K562 (cell line): ENCODE measurements around the gene SPRED2. TPM values are rescaled to one million over a fixed set of nuclear protein-coding genes. Genes with fewer than 3 reads are reported as not detected.

Experiments used
- ATAC-seq: fragments of 200-7000 bp; cut with Tn5 transposase; 3 replicates; pipeline ENCODE4 v1.9.1; 2020; ENCODE audit warnings: moderate library complexity
- BruUV-seq: library from RNA; stranded (reverse); fragments of 400-500 nt; replicated peaks from 2 replicates; lab custom pipeline; 2021; lab: Mats Ljungman, UMichigan
- CTCF ChIA-PET: fragments of 300-600 bp; formaldehyde crosslinking; extraction: SDS; loops from one replicate; lab custom pipeline; 2021; ENCODE audit warnings: low intra/inter-chr PET ratio; lab: Yijun Ruan, JAX
- POLR2A ChIA-PET: fragments of 300-600, 350-650 bp; sonication (Branson Sonifier 250); formaldehyde crosslinking; extraction: SDS; loops from one replicate; lab custom pipeline; 2021; ENCODE audit warnings: antibody characterized with exemption, inconsistent platforms; lab: Yijun Ruan, JAX
- DNase-seq, 4 experiments: peaks; one replicate each; pipeline versions ENCODE4 v3.0.0 to v3.0.0-alpha.2; 2011 to 2018; ENCODE audit warnings: low spot score in 3 of 4, mixed read lengths in 3 of 4; ENCODE audit errors: extremely low read depth in 1 of 4
- FAIRE-seq: peaks from 2 replicates; lab custom pipeline; 2011; peaks lifted over from hg19 to GRCh38; lab: Jason Lieb, UNC
- H2AFZ ChIP-seq: 2 replicates; pipeline ENCODE4 v1.6.0; 2011; ENCODE audit warnings: low read depth, low read length, control low read depth, inconsistent platforms
- H3K27ac ChIP-seq: fragments of 200-600 bp; 3 replicates; pipeline ENCODE4 v1.8.0; 2011; ENCODE audit warnings: low read depth, mild to moderate bottlenecking, control low read depth, inconsistent platforms, low read length, moderate library complexity, mixed read lengths; ENCODE audit errors: extremely low read depth
- H3K27me3 ChIP-seq, 2 experiments: fragments of 300-600 bp in 1 of 2; 2 replicates in 1 of 2; 3 replicates in 1 of 2; pipeline versions ENCODE4 v1.6.0 to v1.8.0; 2011; ENCODE audit warnings: inconsistent platforms in 2 of 2, low read length in 2 of 2, mild to moderate bottlenecking in 1 of 2, mixed read lengths in 1 of 2, moderate library complexity in 1 of 2; ENCODE audit not compliant: control insufficient read depth in 2 of 2, insufficient read depth in 2 of 2
- H3K36me3 ChIP-seq: fragments of 300-600 bp; 3 replicates; pipeline ENCODE4 v1.8.0; 2011; ENCODE audit warnings: mild to moderate bottlenecking, low read length, inconsistent platforms; ENCODE audit not compliant: control insufficient read depth, insufficient read depth
- H3K4me1 ChIP-seq, 2 experiments: fragments of 200-600 bp in 1 of 2; replicated peaks in 1 of 2; 2 replicates in 1 of 2; 3 replicates in 1 of 2; pipeline versions ENCODE4 v1.5.1 to v1.8.0; 2011; ENCODE audit warnings: inconsistent platforms in 2 of 2, low read length in 2 of 2, mild to moderate bottlenecking in 1 of 2, mixed read lengths in 1 of 2, moderate library complexity in 1 of 2; ENCODE audit not compliant: control insufficient read depth in 2 of 2, insufficient read depth in 2 of 2
- H3K4me2 ChIP-seq: 2 replicates; pipeline ENCODE4 v1.6.1; 2011; ENCODE audit warnings: low read length, control low read depth, inconsistent platforms, mixed read lengths; ENCODE audit not compliant: insufficient read depth
- H3K4me3 ChIP-seq: fragments of 200-600 bp; sonication (generic), shearing (Covaris generic); 2 replicates; pipeline ENCODE4 v1.5.1; 2016; ENCODE audit warnings: control low read depth, inconsistent platforms
- H3K79me2 ChIP-seq: fragments of 200-600 bp; 3 replicates; pipeline ENCODE4 v1.8.0; 2011; ENCODE audit warnings: low read length, inconsistent platforms; ENCODE audit not compliant: control insufficient read depth, insufficient read depth
- H3K9ac ChIP-seq, 2 experiments: 2 replicates each; pipeline versions ENCODE4 v1.6.0 to v1.6.1; 2011; ENCODE audit warnings: low read depth in 2 of 2, low read length in 2 of 2, control low read depth in 1 of 2, inconsistent platforms in 1 of 2, mild to moderate bottlenecking in 1 of 2, mixed read lengths in 1 of 2; ENCODE audit not compliant: insufficient read depth in 1 of 2
- H3K9me1 ChIP-seq: one replicate; pipeline ENCODE4 v1.6.0; 2011; ENCODE audit warnings: inconsistent platforms, mild to moderate bottlenecking, low read length, moderate library complexity; ENCODE audit not compliant: control insufficient read depth, insufficient read depth
- H3K9me3 ChIP-seq: replicated peaks from 2 replicates; pipeline ENCODE4 v1.5.1; 2011; ENCODE audit warnings: low read depth, low read length, inconsistent platforms; ENCODE audit not compliant: control insufficient read depth, insufficient read depth
- H4K20me1 ChIP-seq: replicated peaks from 2 replicates; pipeline ENCODE4 v1.6.1; 2011; ENCODE audit warnings: low read length, inconsistent platforms, mixed read lengths; ENCODE audit not compliant: control insufficient read depth, insufficient read depth
- CHD1 ChIP-seq: fragments of 200-600 bp; sonication (generic); IDR thresholded peaks from one replicate; pipeline ENCODE4 v1.6.1; 2012; ENCODE audit warnings: mild to moderate bottlenecking, moderate library complexity, low read length, inconsistent platforms
- DNMT1 ChIP-seq: fragments of 450-650 bp; IDR thresholded peaks from 2 replicates; pipeline ENCODE4 v1.6.1; 2016; ENCODE audit warnings: antibody characterized with exemption, mild to moderate bottlenecking
- DPF2 ChIP-seq: fragments of 450-650 bp; IDR thresholded peaks from 2 replicates; pipeline ENCODE4 v1.6.1; 2016
- MYC ChIP-seq, 2 experiments: fragments of 250-450 bp in 1 of 2; sonication (Bioruptor Pico) in 1 of 2; IDR thresholded peaks; 2 replicates each; pipeline versions ENCODE4 v1.5.1 to v1.6.1; 2012 to 2021; ENCODE audit warnings: low read depth in 2 of 2, borderline replicate concordance in 1 of 2, improper control_type of control experiment in 1 of 2, low read length in 1 of 2, mild to moderate bottlenecking in 1 of 2, moderate library complexity in 1 of 2
- NR2C1 ChIP-seq, 2 experiments: fragments of 450-650 bp; IDR thresholded peaks; 2 replicates each; pipeline ENCODE4 v1.6.1; 2017; ENCODE audit warnings: mild to moderate bottlenecking in 2 of 2, antibody characterized with exemption in 1 of 2, inconsistent platforms in 1 of 2, missing compliant biosample characterization in 1 of 2, missing genetic modification characterization in 1 of 2
- PTRF ChIP-seq: fragments of 450-650 bp; IDR thresholded peaks from 2 replicates; pipeline ENCODE4 v1.6.1; 2016; ENCODE audit warnings: mild to moderate bottlenecking, missing genetic modification characterization, missing compliant biosample characterization
- SIX5 ChIP-seq, 2 experiments: IDR thresholded peaks; 2 replicates each; pipeline ENCODE4 v1.6.1; 2011; ENCODE audit warnings: low read length in 2 of 2, borderline replicate concordance in 1 of 2, low read depth in 1 of 2, mild to moderate bottlenecking in 1 of 2, moderate library complexity in 1 of 2; ENCODE audit not compliant: insufficient read depth in 1 of 2
- SRF ChIP-seq, 2 experiments: fragments of 250-450, 450-650 bp in 1 of 2; sonication (Bioruptor Pico) in 1 of 2; sonication (generic) in 1 of 2; formaldehyde crosslinking; IDR thresholded peaks; 2 replicates each; pipeline versions ENCODE4 v1.5.0 to v1.5.1; 2020 to 2022; ENCODE audit warnings: mild to moderate bottlenecking in 1 of 2, missing genetic modification reagents in 1 of 2
- TCF15 ChIP-seq: fragments of 250-450 bp; sonication (Bioruptor Pico); IDR thresholded peaks from 2 replicates; pipeline ENCODE4 v1.8.0; 2022; ENCODE audit warnings: moderate library complexity, mild to moderate bottlenecking, inconsistent platforms
- TFAM ChIP-seq: fragments of 250-450 bp; sonication (Bioruptor Pico); conservative IDR thresholded peaks from 2 replicates; pipeline ENCODE4 v1.5.0; 2021; ENCODE audit warnings: mild to moderate bottlenecking, moderate library complexity
- YBX1 ChIP-seq: fragments of 450-650 bp; IDR thresholded peaks from 2 replicates; pipeline ENCODE4 v1.7.1; 2016; ENCODE audit warnings: mild to moderate bottlenecking
- ZBTB34 ChIP-seq: fragments of 250-450 bp; sonication (Bioruptor Pico); IDR thresholded peaks from 2 replicates; pipeline ENCODE4 v1.8.0; 2021; ENCODE audit warnings: mild to moderate bottlenecking, moderate library complexity
- ZC3H8 ChIP-seq: fragments of 450-650 bp; IDR thresholded peaks from 2 replicates; pipeline ENCODE4 v1.6.1; 2017
- ZNF24 ChIP-seq: fragments of 450-650 bp; IDR thresholded peaks from 2 replicates; pipeline ENCODE4 v1.6.1; 2016
- ZNF253 ChIP-seq: fragments of 250-450 bp; sonication (Bioruptor Pico); conservative IDR thresholded peaks from 2 replicates; pipeline ENCODE4 v1.6.1; 2021; ENCODE audit warnings: mild to moderate bottlenecking
- ZNF384 ChIP-seq: IDR thresholded peaks from 2 replicates; pipeline ENCODE4 v1.6.1; 2012; ENCODE audit warnings: low read depth, low read length, improper control_type of control experiment
- ZNF395 ChIP-seq: fragments of 200-800 bp; sonication (Bioruptor generic); IDR thresholded peaks from 2 replicates; pipeline ENCODE4 v1.6.1; 2017; ENCODE audit warnings: missing genetic modification characterization, missing compliant biosample characterization
- ZNF408 ChIP-seq: fragments of 250-450 bp; sonication (Bioruptor Pico); IDR thresholded peaks from 2 replicates; pipeline ENCODE4 v1.4.0; 2020; ENCODE audit warnings: low read depth, mild to moderate bottlenecking, moderate library complexity
- ZNF75A ChIP-seq: fragments of 450-650 bp; formaldehyde crosslinking; IDR thresholded peaks from 2 replicates; pipeline ENCODE4 v1.4.0; 2020; ENCODE audit warnings: mild to moderate bottlenecking
- ZNF764 ChIP-seq: fragments of 250-450 bp; sonication (Bioruptor Pico); IDR thresholded peaks from 2 replicates; pipeline ENCODE4 v1.4.0; 2020; ENCODE audit warnings: low read depth, mild to moderate bottlenecking, moderate library complexity
- WGBS: fragments of 100-300 bp; shearing (Covaris generic); methylation state at CpG from one replicate; pipeline ENCODE4 v1.1.6; 2016; ENCODE audit warnings: low coverage, mixed read lengths; ENCODE audit not compliant: insufficient coverage; ENCODE audit errors: missing lambda C conversion rate; 5-methylcytosine and 5-hydroxymethylcytosine counted together
- in situ Hi-C: fragments of 300-500 bp; cut with MboI; formaldehyde crosslinking; loops from 4 replicates; pipeline ENCODE4 v1.15.0; 2018; ENCODE audit warnings: inconsistent platforms, mixed read lengths
- intact Hi-C: fragments of 100-400 bp; cut with micrococcal nuclease; formaldehyde crosslinking; loops from 2 replicates; pipeline ENCODE4 v1.14.2; 2022
- polyA plus RNA-seq, 8 experiments: library from polyadenylated mRNA; depleted of rRNA in 4 of 8; stranded (reverse) in 5 of 8; unstranded in 3 of 8; fragments of >200 nt; fragmentation: Nextera tagmentation in 2 of 8; fragmentation: Illumina TruSeq in 1 of 8; extraction: Ambion mirVana in 2 of 8; extraction: Trizol in 1 of 8; gene quantifications; 2 replicates each; pipeline versions ENCODE4 v1.2.1 to v1.2.3, GENCODE V29; 2011 to 2014; ENCODE audit warnings: inconsistent platforms in 1 of 8, missing spikeins in 1 of 8
- total RNA-seq, 7 experiments: library from RNA; depleted of rRNA in 6 of 7; stranded (reverse); fragments of >200 nt in 6 of 7; fragmentation: Illumina TruSeq in 2 of 7; extraction: Trizol in 2 of 7; gene quantifications; 2 replicates each; pipeline versions ENCODE4 v1.2.1 to v1.2.3, GENCODE V29; 2011 to 2021; ENCODE audit warnings: low replicate concordance in 1 of 7

SPRED2 gene
- total and polyA plus RNA-seq, 9 of the 15 experiments (the other 6 are each of a cell fraction or from before 2014, with no cell fraction given): 4.6 to 50.8 (median 14.1) TPM

- Histone ChIP-seq H3K9me3 (no peaks in the 10 kb centered on the region), H3K4me1 (peaks cover 0 to 3% of the 10 kb centered on the region in 2 experiments; a peak in 1 of 5 replicates), H3K9ac (no peak overlapping the region), H3K9me1 (no peaks in the 10 kb centered on the region), H3K27me3 (no peaks in the 10 kb centered on the region), H3K27ac (no peak overlapping the region), H3K79me2 (no peaks in the 10 kb centered on the region), H3K4me3 (no peak overlapping the region), H2AFZ (no peak overlapping the region), H3K4me2 (no peak overlapping the region), H4K20me1 (no peaks in the 10 kb centered on the region), H3K36me3 (peaks cover 82% of the 10 kb centered on the region)
- DNase-seq (no peak), ATAC-seq (no peak), FAIRE-seq (no peak)
- WGBS: 97% methylated on average over 7 of the region's 24 CpGs
- ChIA-PET CTCF (no interaction called here), POLR2A (no interaction called here)
- intact Hi-C loops: no loop called here
- TF ChIP-seq ZNF764 (CRISPR knock-in tag) (no peak), ZNF75A (CRISPR knock-in tag) (no peak), TCF15 (no peak), ZC3H8 (no peak), PTRF (tag) (no peak), NR2C1 (IDR thresholded peaks at IDR 0.05) (no peak), NR2C1 (tag; IDR thresholded peaks at IDR 0.05) (no peak), DNMT1 (no peak), TFAM (CRISPR knock-in tag) (no peak), SRF (CRISPR knock-in tag; IDR thresholded peaks at IDR 0.05) (no peak), ZNF408 (CRISPR knock-in tag) (no peak), ZNF384 (no peak), ZNF24 (no peak), MYC (IDR thresholded peaks at IDR 0.05; ENCODE audit: low read depth, low read length) (no peak), MYC (CRISPR knock-in tag; IDR thresholded peaks at IDR 0.05; ENCODE audit: borderline replicate concordance, low read depth) (no peak), ZNF395 (CRISPR knock-in tag) (no peak), ZNF253 (no peak), SIX5 (IDR thresholded peaks at IDR 0.05; ENCODE audit: borderline replicate concordance in 1 of 2, insufficient read depth in 1 of 2, low read depth in 1 of 2, low read length in 2 of 2) (no peak), ZBTB34 (no peak), CHD1 (no peak), DPF2 (no peak), YBX1 (no peak)
- BruUV-seq: no TSS peak
- in situ Hi-C loops: no loop called here
Observed at GRCh38 chr2:65313954-65314256, 118.5 kb downstream of the SPRED2 start.
